H1 (cell line): ENCODE measurements around the gene HIPK1. TPM values are rescaled to one million over a fixed set of nuclear protein-coding genes. Genes with fewer than 3 reads are reported as not detected.

Experiments used
- CTCF ChIA-PET: fragments of 300-600 bp; sonication (Branson Sonifier 250); formaldehyde crosslinking; loops from one replicate; lab custom pipeline; 2021; ENCODE audit not compliant: partially characterized antibody; lab: Charles Lee
- POLR2A ChIA-PET: fragments of 300-600 bp; sonication (Branson Sonifier 250); formaldehyde crosslinking; loops from one replicate; lab custom pipeline; 2021; ENCODE audit warnings: inconsistent platforms; ENCODE audit not compliant: partially characterized antibody; lab: Charles Lee
- DNase-seq, 2 experiments: peaks; one replicate each; pipeline versions ENCODE4 v3.0.0 to v3.0.0-alpha.2; 2010 to 2022; ENCODE audit warnings: low spot score in 2 of 2, low read depth in 1 of 2, mixed read lengths in 1 of 2
- FAIRE-seq: peaks from 2 replicates; lab custom pipeline; 2011; peaks lifted over from hg19 to GRCh38; lab: Jason Lieb, UNC
- H2AFZ ChIP-seq: 2 replicates; pipeline ENCODE4 v1.8.1; 2012; ENCODE audit warnings: low read length, inconsistent platforms
- H2AK5ac ChIP-seq: 2 replicates; pipeline ENCODE4 v1.6.1; 2013; ENCODE audit warnings: low read depth, low read length
- H2BK120ac ChIP-seq: replicated peaks from 2 replicates; pipeline ENCODE3; 2013; ENCODE audit warnings: low read depth, low read length, inconsistent platforms
- H2BK12ac ChIP-seq: 2 replicates; pipeline ENCODE4 v1.6.1; 2013; ENCODE audit warnings: low read depth, low read length
- H2BK15ac ChIP-seq: 2 replicates; pipeline ENCODE4 v1.6.1; 2013; ENCODE audit warnings: low read length
- H2BK20ac ChIP-seq: 2 replicates; pipeline ENCODE4 v1.6.1; 2013; ENCODE audit warnings: low read length
- H2BK5ac ChIP-seq: 2 replicates; pipeline ENCODE4 v1.6.1; 2013; ENCODE audit warnings: low read depth, low read length
- H3K14ac ChIP-seq: 2 replicates; pipeline ENCODE4 v1.6.1; 2013; ENCODE audit warnings: inconsistent platforms; ENCODE audit not compliant: insufficient read length
- H3K18ac ChIP-seq: 2 replicates; pipeline ENCODE4 v1.6.1; 2013; ENCODE audit warnings: low read length; ENCODE audit errors: extremely low read depth
- H3K23ac ChIP-seq: 2 replicates; pipeline ENCODE4 v1.6.1; 2013; ENCODE audit warnings: inconsistent platforms; ENCODE audit not compliant: insufficient read length
- H3K23me2 ChIP-seq: 2 replicates; pipeline ENCODE4 v1.6.1; 2013; ENCODE audit warnings: low read depth, low read length
- H3K27ac ChIP-seq: 2 replicates; pipeline ENCODE4 v1.6.1; 2011; ENCODE audit warnings: low read depth, low read length, inconsistent platforms
- H3K27me3 ChIP-seq, 4 experiments: replicated peaks in 1 of 4; 1 replicate in 1 of 4; 2 replicates in 3 of 4; pipeline versions ENCODE4 v1.6.1 to v1.8.1; 2011 to 2013; ENCODE audit warnings: low read length in 3 of 4, mild to moderate bottlenecking in 3 of 4, inconsistent platforms in 2 of 4, mixed read lengths in 2 of 4, moderate library complexity in 1 of 4; ENCODE audit not compliant: control insufficient read depth in 3 of 4, insufficient read depth in 3 of 4; ENCODE audit errors: extremely low read depth in 1 of 4
- H3K36me3 ChIP-seq, 4 experiments: 2 replicates each; pipeline versions ENCODE4 v1.6.1 to v1.8.1; 2011 to 2013; ENCODE audit warnings: mild to moderate bottlenecking in 4 of 4, low read length in 3 of 4, moderate library complexity in 2 of 4, control low read depth in 1 of 4, inconsistent platforms in 1 of 4; ENCODE audit not compliant: insufficient read depth in 4 of 4, control insufficient read depth in 2 of 4
- H3K4ac ChIP-seq: replicated peaks from 2 replicates; pipeline ENCODE3; 2013; ENCODE audit warnings: low read length, low read depth, mixed read lengths, inconsistent platforms; ENCODE audit not compliant: insufficient read length
- H3K4me1 ChIP-seq, 4 experiments: replicated peaks in 1 of 4; 1 replicate in 1 of 4; 2 replicates in 3 of 4; pipeline versions ENCODE4 v1.6.1 to v1.8.1; 2011 to 2013; ENCODE audit warnings: low read length in 3 of 4, inconsistent platforms in 2 of 4, mixed read lengths in 1 of 4; ENCODE audit not compliant: insufficient read depth in 4 of 4, control insufficient read depth in 3 of 4
- H3K4me2 ChIP-seq, 2 experiments: 2 replicates each; pipeline versions ENCODE4 v1.6.1 to v1.8.1; 2011 to 2013; ENCODE audit warnings: low read depth in 2 of 2, low read length in 2 of 2, control low read depth in 1 of 2, inconsistent platforms in 1 of 2, mild to moderate bottlenecking in 1 of 2; ENCODE audit not compliant: insufficient read depth in 1 of 2
- H3K4me3 ChIP-seq, 4 experiments: fragments of 200-600, 300-600 bp in 1 of 4; sonication (generic), shearing (Covaris generic), sonication (Bioruptor Twin) in 1 of 4; 2 replicates each; pipeline versions ENCODE4 v1.5.1 to v1.8.1; 2011 to 2016; ENCODE audit warnings: low read length in 4 of 4, low read depth in 3 of 4, control low read depth in 2 of 4, inconsistent platforms in 2 of 4, mild to moderate bottlenecking in 2 of 4, mixed read lengths in 1 of 4, moderate library complexity in 1 of 4; ENCODE audit not compliant: insufficient read depth in 2 of 4; ENCODE audit errors: extremely low read depth in 1 of 4
- H3K56ac ChIP-seq: replicated peaks from 2 replicates; pipeline ENCODE3; 2013; ENCODE audit warnings: low read depth, mild to moderate bottlenecking, mixed read lengths, low read length, inconsistent platforms; ENCODE audit not compliant: insufficient read length
- H3K79me1 ChIP-seq: 2 replicates; pipeline ENCODE4 v1.6.1; 2013; ENCODE audit warnings: low read depth, low read length, control low read depth
- H3K79me2 ChIP-seq, 2 experiments: 2 replicates each; pipeline versions ENCODE4 v1.6.1 to v1.8.1; 2012 to 2013; ENCODE audit warnings: low read length in 2 of 2, mild to moderate bottlenecking in 2 of 2, inconsistent platforms in 1 of 2; ENCODE audit not compliant: insufficient read depth in 2 of 2, control insufficient read depth in 1 of 2
- H3K9ac ChIP-seq, 4 experiments: replicated peaks in 1 of 4; 1 replicate in 1 of 4; 2 replicates in 3 of 4; pipeline versions ENCODE4 v1.6.1 to v1.8.1; 2011 to 2013; ENCODE audit warnings: low read depth in 3 of 4, low read length in 3 of 4, control low read depth in 2 of 4, mild to moderate bottlenecking in 2 of 4, moderate library complexity in 2 of 4, inconsistent platforms in 1 of 4; ENCODE audit errors: extremely low read depth in 1 of 4
- H3K9me3 ChIP-seq, 2 experiments: 2 replicates each; pipeline versions ENCODE4 v1.6.1 to v1.8.1; 2012 to 2013; ENCODE audit warnings: mild to moderate bottlenecking in 2 of 2, moderate library complexity in 2 of 2, control low read depth in 1 of 2, inconsistent platforms in 1 of 2, low read depth in 1 of 2, low read length in 1 of 2, mixed read lengths in 1 of 2; ENCODE audit not compliant: insufficient read depth in 2 of 2
- H4K20me1 ChIP-seq, 2 experiments: replicated peaks in 1 of 2; 2 replicates each; pipeline versions ENCODE3 to v1.8.1; 2011 to 2013; ENCODE audit warnings: inconsistent platforms in 2 of 2, low read length in 2 of 2, mild to moderate bottlenecking in 1 of 2; ENCODE audit not compliant: insufficient read depth in 2 of 2, control insufficient read depth in 1 of 2
- H4K5ac ChIP-seq: 2 replicates; pipeline ENCODE4 v1.6.1; 2013; ENCODE audit warnings: low read length, low read depth, mixed read lengths, inconsistent platforms; ENCODE audit not compliant: insufficient read length
- H4K8ac ChIP-seq: 2 replicates; pipeline ENCODE4 v1.8.0; 2013; ENCODE audit warnings: mild to moderate bottlenecking, moderate library complexity, low read length, inconsistent platforms; ENCODE audit not compliant: insufficient read depth; ENCODE audit errors: extremely low read depth
- H4K91ac ChIP-seq: replicated peaks from 2 replicates; pipeline ENCODE3; 2013; ENCODE audit warnings: low read length, mixed read lengths, inconsistent platforms; ENCODE audit not compliant: insufficient read length
- EGR1 ChIP-seq: IDR thresholded peaks from 2 replicates; pipeline ENCODE4 v1.6.1; 2011; ENCODE audit warnings: low read depth, low read length, borderline replicate concordance
- WGBS, 2 experiments: shearing (Covaris generic) in 1 of 2; methylation state at CpG; one replicate each; pipeline versions ENCODE4 v1.1.6 to v1.1.7; 2013 to 2015; ENCODE audit warnings: low lambda C conversion rate in 2 of 2, mixed read lengths in 2 of 2, inconsistent platforms in 1 of 2, low coverage in 1 of 2, missing lambda C conversion rate in 1 of 2; ENCODE audit not compliant: insufficient replicate concordance in 2 of 2, insufficient coverage in 1 of 2, insufficient read length in 1 of 2; ENCODE audit errors: extremely low coverage in 1 of 2, missing lambda C conversion rate in 1 of 2; 5-methylcytosine and 5-hydroxymethylcytosine counted together
- polyA plus RNA-seq, 7 experiments: library from polyadenylated mRNA; depleted of rRNA in 3 of 7; stranded (reverse) in 5 of 7; unstranded in 2 of 7; fragments of >200 nt in 5 of 7; fragments of 200-250 nt in 2 of 7; gene quantifications; 1 replicate in 5 of 7; 2 replicates in 1 of 7; 4 replicates in 1 of 7; pipeline versions ENCODE4 v1.2.1 to v1.2.3, GENCODE V29; 2011 to 2013; ENCODE audit warnings: missing spikeins in 2 of 7, mixed read lengths in 2 of 7
- total RNA-seq: library from RNA; stranded (reverse); fragmentation: NEBNext Ultra II Directional; extraction: Animal tissue kit (Norgen Biotek cat#: 25700); gene quantifications from 2 replicates; pipeline ENCODE4 v1.2.1, GENCODE V29; 2021

The HIPK1 gene
- total and polyA plus RNA-seq, 2 of the 8 experiments (the other 6 are each of a cell fraction or from before 2014, with no cell fraction given): 46.2 to 64.3 TPM

- TF ChIP-seq EGR1: no peak
- no peak for FAIRE-seq
These were observed 69.2 kb downstream of the HIPK1 start for GRCh38 chr1:113998361-113998760.

More at GRCh38 chr1:113998361-113998760, 69.2 kb downstream of the HIPK1 start:
- no peak overlapping the region for H3K14ac ChIP-seq
- H3K4me3 ChIP-seq: no peak overlapping the region
- CTCF ChIA-PET: interaction anchor here (1.0 to 1.5 kb wide), 5 partner anchors 13 to 284 kb away, joined by 3 to 6 read pairs (median 4); partner anchors contain the start of gene OLFML3
- H3K36me3 ChIP-seq: no peaks in the 10 kb centered on the region
- H3K18ac ChIP-seq: no peak overlapping the region
- H2BK20ac ChIP-seq: 0 out of 2 replicates have a peak overlapping the region, but pooled peaks have one; percentile 61
- H3K23ac ChIP-seq: no peak overlapping the region
- no peak overlapping the region for H3K4ac ChIP-seq
- H3K27ac ChIP-seq: no peak overlapping the region
- no peak overlapping the region for H3K4me2 ChIP-seq
- no peak overlapping the region for H4K8ac ChIP-seq
- no peak overlapping the region for H4K5ac ChIP-seq
- DNase-seq: no peak
- H2BK5ac ChIP-seq: no peak overlapping the region
- no peaks in the 10 kb centered on the region; a peak in 1 of 7 replicates for H3K27me3 ChIP-seq
- peaks cover 3 to 16% (median 12%) of the 10 kb centered on the region in 4 experiments for H3K4me1 ChIP-seq
- H2BK120ac ChIP-seq: no peak overlapping the region
- no peak overlapping the region; the same call in 1 of the 2 replicates for H2BK15ac ChIP-seq
- H3K79me2 ChIP-seq: no peaks in the 10 kb centered on the region
- H3K9me3 ChIP-seq: no peaks in the 10 kb centered on the region; a peak in 3 of 4 replicates
- POLR2A ChIA-PET: interaction anchor here (1.1 to 1.4 kb wide), 2 partner anchors 13 to 39 kb away, joined by 3 read pairs; no protein-coding TSS in a partner anchor
- H4K91ac ChIP-seq: no peak overlapping the region
- 90% methylated on average over 4 of the region's 4 CpGs; no CpG with 5 or more reads in 1 of the 2 experiments for WGBS, 2 experiments
- H3K9ac ChIP-seq: peak overlapping the region in 1 of 4 experiments; percentile 10; a peak in 1 of 7 replicates
- 0 out of 2 replicates have a peak overlapping the region, but pooled peaks have one; percentile 63 for H2BK12ac ChIP-seq
- H3K79me1 ChIP-seq: no peaks in the 10 kb centered on the region
- H2AK5ac ChIP-seq: no peak overlapping the region
- H3K56ac ChIP-seq: no peak overlapping the region
- H2AFZ ChIP-seq: no peak overlapping the region
- no peaks in the 10 kb centered on the region for H4K20me1 ChIP-seq
- no peaks in the 10 kb centered on the region for H3K23me2 ChIP-seq
